K562 (cell line): ENCODE data around the gene STPG2.

ENCODE experiments used
- HLTF ChIP-seq: fragments of 450-650 bp; IDR thresholded peaks from 2 replicates; pipeline ENCODE4 v1.6.1; 2016
- HOMEZ ChIP-seq: fragments of 250-450 bp; sonication (Bioruptor Pico); IDR thresholded peaks from 2 replicates; pipeline ENCODE4 v1.4.0; 2020; ENCODE audit warnings: mild to moderate bottlenecking, moderate library complexity
- PHF20 ChIP-seq: fragments of 450-650 bp; IDR thresholded peaks from 2 replicates; pipeline ENCODE4 v1.6.1; 2018; ENCODE audit not compliant: partially characterized antibody
- POLR2AphosphoS5 ChIP-seq: IDR thresholded peaks from 2 replicates; pipeline ENCODE4 v1.6.1; 2011; ENCODE audit warnings: mild to moderate bottlenecking, low read depth, low read length, moderate library complexity; ENCODE audit not compliant: control insufficient read depth, insufficient read depth
- POU5F1 ChIP-seq: fragments of 150-350 bp; IDR thresholded peaks from 2 replicates; pipeline ENCODE4 v1.6.1; 2014; ENCODE audit warnings: borderline replicate concordance, low read length, low read depth, mild to moderate bottlenecking; ENCODE audit not compliant: partially characterized antibody
- TF ChIP-seq, protein P1 (sequence below), 3 experiments: fragments of 200-800 bp in 1 of 3; fragments of 250-450 bp in 1 of 3; fragments of 450-650 bp in 1 of 3; sonication (Bioruptor Pico) in 1 of 3; sonication (Bioruptor generic) in 1 of 3; formaldehyde crosslinking in 1 of 3; IDR thresholded peaks; 2 replicates each; pipeline versions ENCODE4 v1.6.1 to v1.8.0; 2016 to 2022; ENCODE audit warnings: mild to moderate bottlenecking in 2 of 3, missing genetic modification characterization in 2 of 3, missing compliant biosample characterization in 1 of 3, moderate library complexity in 1 of 3

GRCh38 chr4:98176531-98176930 is 33.3 kb upstream of the STPG2 start:
- TF ChIP-seq HLTF (no peak), HOMEZ (CRISPR knock-in tag) (no peak), POLR2AphosphoS5 (no peak), PHF20 (no peak), POU5F1 (no peak)
- TF ChIP-seq, protein P1, sequence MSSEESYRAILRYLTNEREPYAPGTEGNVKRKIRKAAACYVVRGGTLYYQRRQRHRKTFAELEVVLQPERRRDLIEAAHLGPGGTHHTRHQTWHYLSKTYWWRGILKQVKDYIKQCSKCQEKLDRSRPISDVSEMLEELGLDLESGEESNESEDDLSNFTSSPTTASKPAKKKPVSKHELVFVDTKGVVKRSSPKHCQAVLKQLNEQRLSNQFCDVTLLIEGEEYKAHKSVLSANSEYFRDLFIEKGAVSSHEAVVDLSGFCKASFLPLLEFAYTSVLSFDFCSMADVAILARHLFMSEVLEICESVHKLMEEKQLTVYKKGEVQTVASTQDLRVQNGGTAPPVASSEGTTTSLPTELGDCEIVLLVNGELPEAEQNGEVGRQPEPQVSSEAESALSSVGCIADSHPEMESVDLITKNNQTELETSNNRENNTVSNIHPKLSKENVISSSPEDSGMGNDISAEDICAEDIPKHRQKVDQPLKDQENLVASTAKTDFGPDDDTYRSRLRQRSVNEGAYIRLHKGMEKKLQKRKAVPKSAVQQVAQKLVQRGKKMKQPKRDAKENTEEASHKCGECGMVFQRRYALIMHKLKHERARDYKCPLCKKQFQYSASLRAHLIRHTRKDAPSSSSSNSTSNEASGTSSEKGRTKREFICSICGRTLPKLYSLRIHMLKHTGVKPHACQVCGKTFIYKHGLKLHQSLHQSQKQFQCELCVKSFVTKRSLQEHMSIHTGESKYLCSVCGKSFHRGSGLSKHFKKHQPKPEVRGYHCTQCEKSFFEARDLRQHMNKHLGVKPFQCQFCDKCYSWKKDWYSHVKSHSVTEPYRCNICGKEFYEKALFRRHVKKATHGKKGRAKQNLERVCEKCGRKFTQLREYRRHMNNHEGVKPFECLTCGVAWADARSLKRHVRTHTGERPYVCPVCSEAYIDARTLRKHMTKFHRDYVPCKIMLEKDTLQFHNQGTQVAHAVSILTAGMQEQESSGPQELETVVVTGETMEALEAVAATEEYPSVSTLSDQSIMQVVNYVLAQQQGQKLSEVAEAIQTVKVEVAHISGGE (CRISPR knock-in tag; IDR thresholded peaks at IDR 0.05), result no peak
